ENCODE measurements around the gene CBLIF.
"Not testable (repeated sequence)": the region's sequence is repeated elsewhere in the genome, so short reads cannot be mapped to it uniquely, and the experiment has no call there.

Gene CBLIF

GRCh38 chr11:59846556-59846955, 1.3 kb upstream of the CBLIF start:
- no peak for DNase-seq

GRCh38 chr11:59842316-59842715, 3.0 kb downstream of the CBLIF start:
- DNase-seq, result no peak

GRCh38 chr11:59841514-59841913, 3.8 kb downstream of the CBLIF start:
- no peak for DNase-seq

GRCh38 chr11:59839615-59840014, 5.7 kb downstream of the CBLIF start:
- no peak for DNase-seq

GRCh38 chr11:59833602-59834001, 11.7 kb downstream of the CBLIF start:
- DNase-seq, result no peak

GRCh38 chr11:59829358-59829757, 15.9 kb downstream of the CBLIF start:
- DNase-seq, result no peak

GRCh38 chr11:59822989-59823566, 22.2 kb downstream of the CBLIF start:
- no peak for DNase-seq

- DNase-seq, result no peak
These were observed 26.7 kb downstream of the CBLIF start for GRCh38 chr11:59818572-59818971.

GRCh38 chr11:59816434-59816833, 28.9 kb downstream of the CBLIF start:
- not testable (repeated sequence) for DNase-seq

GRCh38 chr11:59815754-59816153, 29.5 kb downstream of the CBLIF start:
- no peak for DNase-seq

GRCh38 chr11:59814021-59814420, 31.3 kb downstream of the CBLIF start:
- no peak for DNase-seq

- DNase-seq, result no peak
These were observed 31.9 kb downstream of the CBLIF start for GRCh38 chr11:59813364-59813763.

GRCh38 chr11:59812220-59812619, 33.1 kb downstream of the CBLIF start:
- DNase-seq, result no peak

GRCh38 chr11:59810911-59811259, 34.4 kb downstream of the CBLIF start:
- DNase-seq, result no peak

GRCh38 chr11:59810189-59810910, 34.9 kb downstream of the CBLIF start, which contains the start of gene MRPL16:
Gene MRPL16, minus strand, starts transcription at chr11:59810778. Its CDS starts 120 bp downstream, at chr11:59810658.
- peak; percentile 88 to 90 for DNase-seq

GRCh38 chr11:59807047-59807610, 38.2 kb downstream of the CBLIF start:
- DNase-seq, result no peak

GRCh38 chr11:59804061-59804460, 41.2 kb downstream of the CBLIF start:
- no peak for DNase-seq

- DNase-seq, result peak; percentile 13 to 25
These were observed 42.6 kb downstream of the CBLIF start for GRCh38 chr11:59802639-59803176.

GRCh38 chr11:59801981-59802638, 43.2 kb downstream of the CBLIF start:
- no peak for DNase-seq

- DNase-seq, result no peak
These were observed 44.1 kb downstream of the CBLIF start for GRCh38 chr11:59801160-59801706.

- DNase-seq, result no peak
These were observed 44.8 kb downstream of the CBLIF start for GRCh38 chr11:59800390-59801025.

- no peak for DNase-seq
These were observed 50.9 kb downstream of the CBLIF start for GRCh38 chr11:59794417-59794816.

- no peak for DNase-seq
These were observed 52.8 kb downstream of the CBLIF start for GRCh38 chr11:59792507-59792906.
